HEK293T (cell line): ENCODE results near the gene EIF4E2.

Experiments used
- ARNT ChIP-seq: fragments of 450-650 bp; IDR thresholded peaks from 2 replicates; pipeline ENCODE4 v1.6.1; 2017; ENCODE audit warnings: mild to moderate bottlenecking
- BHLHE40 ChIP-seq: fragments of 450-650 bp; IDR thresholded peaks from 2 replicates; pipeline ENCODE4 v1.6.1; 2016; ENCODE audit warnings: mild to moderate bottlenecking, moderate library complexity, borderline replicate concordance
- ELF4 ChIP-seq: fragments of 450-650 bp; IDR thresholded peaks from 2 replicates; pipeline ENCODE4 v1.6.1; 2017; ENCODE audit warnings: antibody characterized with exemption
- FOXA1 ChIP-seq: fragments of 450-650 bp; IDR thresholded peaks from 2 replicates; pipeline ENCODE4 v1.6.1; 2016; ENCODE audit warnings: mild to moderate bottlenecking
- FOXK2 ChIP-seq: fragments of 450-650 bp; IDR thresholded peaks from 2 replicates; pipeline ENCODE4 v1.6.1; 2016; ENCODE audit warnings: mild to moderate bottlenecking
- FOXM1 ChIP-seq: fragments of 450-650 bp; IDR thresholded peaks from 2 replicates; pipeline ENCODE4 v1.6.1; 2017; ENCODE audit warnings: mild to moderate bottlenecking, borderline replicate concordance
- L3MBTL2 ChIP-seq: fragments of 450-650 bp; conservative IDR thresholded peaks from 2 replicates; pipeline ENCODE4 v1.6.1; 2016; ENCODE audit warnings: mild to moderate bottlenecking
- LEF1 ChIP-seq: fragments of 450-650 bp; IDR thresholded peaks from 2 replicates; pipeline ENCODE4 v1.6.1; 2017; ENCODE audit warnings: mild to moderate bottlenecking, borderline replicate concordance
- NFRKB ChIP-seq: fragments of 450-650 bp; IDR thresholded peaks from 2 replicates; pipeline ENCODE4 v1.6.1; 2016; ENCODE audit warnings: mild to moderate bottlenecking, moderate library complexity
- SP1 ChIP-seq: fragments of 450-650 bp; IDR thresholded peaks from 2 replicates; pipeline ENCODE4 v1.6.1; 2017
- SUZ12 ChIP-seq: fragments of 450-650 bp; IDR thresholded peaks from 2 replicates; pipeline ENCODE4 v1.6.1; 2016; ENCODE audit warnings: mild to moderate bottlenecking
- TARDBP ChIP-seq: fragments of 450-650 bp; IDR thresholded peaks from 2 replicates; pipeline ENCODE4 v1.6.1; 2016
- ZNF384 ChIP-seq: fragments of 450-650 bp; IDR thresholded peaks from 2 replicates; pipeline ENCODE4 v1.6.1; 2016

DNA sequence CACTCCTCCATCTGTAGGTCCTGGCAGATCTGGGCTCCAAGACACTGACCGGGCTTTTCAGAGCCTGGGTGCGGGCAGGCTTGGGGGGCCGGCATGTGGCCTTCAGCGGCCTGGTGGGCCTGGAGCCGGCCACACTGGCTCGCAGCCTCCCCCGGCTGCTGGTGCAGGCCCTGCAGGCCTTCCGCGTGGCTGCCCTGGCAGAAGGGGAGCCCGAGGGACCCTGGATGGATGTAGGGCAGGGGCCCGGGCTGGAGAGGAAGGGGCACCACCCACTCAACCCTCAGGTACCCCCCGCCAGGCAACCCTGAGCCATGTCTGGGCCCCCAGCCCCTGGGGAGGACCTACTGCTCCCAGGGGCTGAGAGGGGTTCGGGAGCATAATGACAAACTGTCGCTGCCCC lies 25.3 kb upstream of the EIF4E2 start:
- TF ChIP-seq ELF4 (no peak), FOXM1 (no peak), SP1 (no peak), SUZ12 (no peak), FOXA1 (no peak), NFRKB (no peak), TARDBP (no peak), BHLHE40 (no peak), ZNF384 (no peak), LEF1 (no peak), FOXK2 (no peak), L3MBTL2 (no peak), ARNT (no peak)
